Stimulated activated CD4-positive, alpha-beta T cell treated with anti-CD3 and anti-CD28 coated beads, TNF-alpha, amount 100 ng/mL, for 4 hours (primary cell): ENCODE results near the gene MCRIP1.

ENCODE experiments used
- DNase-seq, 3 experiments: peaks; one replicate each; pipeline ENCODE4 v3.0.0-alpha.2; 2020; ENCODE audit warnings: low read depth in 3 of 3

MCRIP1 gene

DNA sequence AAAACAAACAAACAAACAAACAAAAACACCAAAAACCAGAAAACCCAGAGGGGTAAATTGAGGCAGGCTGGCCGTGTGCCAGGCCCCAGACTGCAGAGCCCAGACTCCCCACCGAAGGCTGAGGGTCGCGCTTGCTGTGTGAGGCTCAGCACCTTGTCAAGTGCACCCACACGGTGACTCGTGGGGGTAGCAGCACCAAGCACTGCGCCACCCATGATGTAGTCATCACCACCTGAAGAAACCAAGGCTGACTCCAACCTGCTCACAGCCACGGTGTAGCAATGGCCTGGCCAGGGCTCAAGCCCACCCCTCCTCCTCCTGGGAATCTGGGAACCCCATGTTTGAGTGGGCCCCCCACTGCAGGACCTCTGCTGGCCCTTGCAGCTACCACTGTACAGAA, 11.9 kb downstream of the MCRIP1 start:
- no peak for DNase-seq

DNA sequence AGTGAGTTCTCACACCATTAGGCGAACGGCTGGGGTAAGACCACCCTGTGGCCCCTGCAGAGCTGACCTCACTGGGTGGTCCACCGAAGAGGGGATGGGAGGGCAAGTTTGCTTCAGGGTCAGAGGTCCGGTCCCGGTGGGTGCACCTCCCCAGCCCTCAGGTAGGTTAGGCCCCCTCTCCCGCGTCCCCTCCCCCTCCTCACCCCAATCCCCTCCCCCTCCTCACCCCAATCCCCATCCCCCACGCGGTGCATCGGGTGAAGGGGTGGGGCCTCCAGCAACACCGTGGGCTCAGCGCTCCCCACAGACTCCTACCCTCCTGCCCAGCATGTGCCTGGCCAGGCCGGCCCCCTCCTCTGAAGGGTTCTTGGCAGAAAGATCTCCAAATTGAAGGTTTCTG, 13.4 kb downstream of the MCRIP1 start:
- no peak for DNase-seq

DNA sequence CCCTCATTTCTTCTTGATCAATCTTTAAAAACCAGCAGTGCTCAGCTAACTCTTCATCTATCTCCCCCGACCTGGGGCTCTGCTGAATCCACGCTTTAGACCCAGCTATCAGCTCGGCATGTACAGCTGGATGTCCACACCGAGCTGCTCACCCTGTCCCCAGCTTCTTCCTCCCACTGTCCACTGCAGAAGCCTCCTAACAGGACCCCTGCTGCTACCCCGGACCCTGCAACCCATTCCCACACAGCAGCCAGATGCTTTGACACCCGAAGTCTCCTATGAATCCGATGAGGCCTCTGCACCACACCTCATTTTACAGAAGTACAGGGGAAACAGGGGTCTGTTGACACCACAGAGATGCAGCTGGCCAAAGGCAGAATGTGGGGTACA, 15.3 kb downstream of the MCRIP1 start:
- no peak for DNase-seq

DNA sequence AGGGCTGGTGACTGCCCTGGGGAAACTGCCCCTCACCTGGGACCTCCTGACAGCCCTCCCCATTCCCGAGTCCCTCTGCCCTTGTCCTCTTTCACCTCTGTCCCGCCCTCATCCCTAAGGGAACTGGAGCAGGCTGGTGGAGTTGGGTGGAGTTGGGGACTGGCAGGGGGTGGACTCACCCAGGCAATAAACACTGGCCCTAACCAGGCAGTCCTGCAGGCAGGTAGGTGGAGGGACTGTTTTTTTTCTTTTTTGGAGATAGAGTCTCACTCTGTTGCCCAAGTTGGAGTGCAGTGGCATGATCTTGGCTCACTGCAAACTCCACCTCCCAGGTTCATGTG, 17.5 kb downstream of the MCRIP1 start:
- DNase-seq: no peak

DNA sequence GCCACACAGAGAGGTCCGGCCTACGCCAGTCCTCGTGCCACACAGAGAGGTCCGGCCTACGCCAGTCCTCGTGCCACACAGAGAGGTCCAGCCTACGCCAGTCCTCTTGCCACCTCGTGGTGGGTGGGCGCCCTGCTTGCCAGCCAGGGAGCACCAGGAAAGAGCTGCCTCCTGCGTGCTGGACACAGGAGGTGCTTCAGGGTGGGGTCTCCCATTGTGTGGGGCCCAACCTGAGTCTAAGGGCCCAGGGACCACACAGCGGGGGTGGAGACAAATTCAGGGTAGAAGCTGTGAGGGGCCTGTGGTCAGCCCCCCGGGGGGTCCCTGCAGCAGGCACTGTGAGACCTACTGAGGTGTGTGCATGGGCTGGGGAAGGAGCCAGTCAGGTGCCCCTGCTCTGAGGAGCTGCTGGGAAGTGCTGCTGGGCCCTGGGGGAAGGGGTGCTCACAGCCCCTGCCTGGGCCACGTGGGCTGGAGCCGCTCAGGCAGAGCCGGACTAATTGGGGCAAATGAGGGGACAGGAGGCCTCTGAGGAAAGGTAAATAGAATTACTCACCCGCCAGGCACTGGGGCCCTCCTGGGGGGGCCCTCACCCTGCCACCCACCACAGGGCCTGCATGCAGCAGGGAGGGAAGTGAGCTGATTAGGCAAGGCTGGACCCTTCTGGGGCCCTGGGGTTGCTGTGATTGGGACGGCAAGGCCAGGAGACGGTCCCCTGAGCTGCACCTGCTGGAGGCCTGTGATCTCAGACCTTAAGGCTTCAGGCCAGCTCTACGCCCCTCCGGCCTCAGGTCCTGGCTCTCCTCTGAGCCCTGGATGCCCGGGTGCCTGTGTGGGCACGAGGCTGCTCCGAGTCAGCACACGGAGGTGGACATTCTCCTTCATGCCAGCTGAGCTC, 18.1 kb downstream of the MCRIP1 start:
- no peak for DNase-seq

DNA sequence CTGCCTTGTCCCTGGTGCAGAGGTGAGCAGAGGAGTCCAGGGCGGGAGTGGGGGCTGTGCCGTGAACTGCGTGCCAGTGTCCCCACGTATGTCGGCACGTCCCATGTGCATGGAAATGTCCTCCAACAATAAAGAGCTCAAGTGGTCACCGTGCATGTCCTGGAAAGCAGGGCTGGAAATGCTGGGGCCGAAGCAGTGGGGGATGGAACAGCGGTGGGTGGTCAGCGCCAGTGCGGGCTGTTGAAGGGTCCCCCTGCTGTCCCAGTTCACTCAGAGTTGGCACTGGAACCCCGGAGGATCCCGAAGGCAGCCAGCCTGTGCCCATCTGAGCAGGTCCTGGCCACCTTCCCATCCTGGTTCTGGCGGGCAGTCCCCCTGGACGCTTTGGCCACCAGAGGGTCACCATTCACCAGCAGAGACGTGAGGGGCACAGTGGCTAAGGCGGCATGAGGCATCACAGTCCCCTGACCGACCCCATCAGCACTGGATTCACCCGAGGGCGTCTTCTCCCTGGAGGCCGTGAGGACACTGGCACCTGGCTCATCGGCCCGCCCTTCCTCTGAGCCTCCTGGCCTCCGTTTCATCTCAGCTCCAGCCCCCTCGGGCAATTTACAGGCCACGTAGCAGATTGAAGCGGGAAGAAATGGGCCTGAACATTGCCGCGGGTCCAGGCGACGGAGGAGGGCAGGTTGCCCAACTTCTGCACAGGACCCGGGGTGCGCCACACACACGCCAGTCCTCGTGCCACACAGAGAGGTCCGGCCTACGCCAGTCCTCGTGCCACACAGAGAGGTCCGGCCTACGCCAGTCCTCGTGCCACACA, 19.0 kb downstream of the MCRIP1 start:
- no peak for DNase-seq

DNA sequence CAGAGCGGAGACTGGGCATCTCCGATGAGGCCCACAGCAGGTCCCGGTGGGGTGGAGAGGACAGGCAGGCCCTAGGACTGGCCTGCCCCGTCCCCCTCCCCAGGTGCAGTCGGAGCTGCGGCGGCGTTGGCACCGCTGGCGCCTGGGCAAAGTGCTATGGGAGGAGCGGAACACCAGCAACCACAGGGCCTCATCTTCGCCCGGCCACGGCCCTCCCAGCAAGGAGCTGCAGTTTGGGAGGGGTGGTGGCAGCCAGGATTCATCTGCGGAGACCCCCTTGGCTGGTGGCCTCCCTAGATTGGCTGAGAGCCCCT, 19.8 kb downstream of the MCRIP1 start:
- no peak for DNase-seq

DNA sequence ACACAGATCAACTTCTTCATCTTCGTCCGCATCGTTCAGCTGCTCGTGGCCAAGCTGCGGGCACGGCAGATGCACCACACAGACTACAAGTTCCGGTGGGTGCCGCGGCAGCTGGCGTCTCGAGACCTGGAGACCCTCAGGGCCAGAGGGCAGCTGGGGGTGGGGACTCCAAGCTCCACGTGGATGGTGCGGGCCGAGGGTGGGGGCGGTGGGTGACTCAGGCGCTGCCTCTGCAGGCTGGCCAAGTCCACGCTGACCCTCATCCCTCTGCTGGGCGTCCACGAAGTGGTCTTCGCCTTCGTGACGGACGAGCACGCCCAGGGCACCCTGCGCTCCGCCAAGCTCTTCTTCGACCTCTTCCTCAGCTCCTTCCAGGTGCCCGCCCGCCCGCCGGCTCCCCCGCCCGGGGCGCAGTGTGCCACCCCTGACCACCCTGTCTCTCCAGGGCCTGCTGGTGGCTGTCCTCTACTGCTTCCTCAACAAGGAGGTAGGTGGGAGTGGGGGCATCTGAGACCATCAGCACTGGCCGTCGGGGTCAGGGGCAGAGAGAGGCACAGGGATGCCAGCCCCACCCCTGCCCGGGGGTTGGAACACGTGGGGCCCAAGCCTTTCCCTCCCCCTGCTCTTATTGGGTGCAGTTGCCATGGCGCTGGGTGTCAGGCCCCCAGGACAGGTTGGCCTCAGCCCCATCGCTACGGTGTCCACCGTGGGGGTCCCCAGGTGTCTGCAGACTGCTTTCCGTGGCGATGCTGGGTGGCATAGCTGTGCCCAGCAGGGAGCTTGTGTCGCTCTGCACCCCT, 20.3 kb downstream of the MCRIP1 start:
- DNase-seq: no peak

DNA sequence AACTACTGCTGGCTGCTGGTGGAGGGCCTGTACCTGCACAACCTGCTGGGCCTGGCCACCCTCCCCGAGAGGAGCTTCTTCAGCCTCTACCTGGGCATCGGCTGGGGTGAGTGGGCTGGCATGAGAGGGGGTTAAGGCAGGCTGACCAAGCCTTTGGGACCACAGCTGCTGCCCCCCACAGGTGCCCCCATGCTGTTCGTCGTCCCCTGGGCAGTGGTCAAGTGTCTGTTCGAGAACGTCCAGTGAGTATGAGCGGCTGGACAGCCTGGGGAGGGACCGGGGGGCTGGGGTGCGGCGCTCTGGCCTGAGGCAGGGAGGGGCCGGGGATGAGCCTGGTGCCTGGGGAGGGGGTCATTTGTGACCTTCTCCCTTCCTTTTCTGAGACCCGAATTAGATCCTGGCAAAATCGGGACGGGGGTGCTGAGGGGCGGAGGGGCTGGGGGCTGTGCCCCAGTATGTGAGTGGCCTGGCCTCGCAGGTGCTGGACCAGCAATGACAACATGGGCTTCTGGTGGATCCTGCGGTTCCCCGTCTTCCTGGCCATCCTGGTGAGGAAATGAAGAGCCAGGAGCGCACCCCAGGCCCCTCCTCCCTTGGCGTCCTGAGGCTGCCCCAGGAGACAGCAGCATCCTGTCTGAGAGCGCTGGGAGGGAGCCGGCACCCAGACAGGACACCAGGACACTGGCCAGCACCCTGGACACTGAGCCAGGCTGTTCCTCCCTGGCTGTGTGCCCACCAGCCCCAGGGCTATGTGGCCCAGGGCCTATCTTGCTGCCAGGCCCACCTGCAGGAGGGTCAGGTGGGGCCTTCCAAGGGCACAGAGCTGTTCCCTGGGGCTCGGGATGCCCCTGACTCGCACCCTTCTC, 21.2 kb downstream of the MCRIP1 start:
- no peak for DNase-seq

DNA sequence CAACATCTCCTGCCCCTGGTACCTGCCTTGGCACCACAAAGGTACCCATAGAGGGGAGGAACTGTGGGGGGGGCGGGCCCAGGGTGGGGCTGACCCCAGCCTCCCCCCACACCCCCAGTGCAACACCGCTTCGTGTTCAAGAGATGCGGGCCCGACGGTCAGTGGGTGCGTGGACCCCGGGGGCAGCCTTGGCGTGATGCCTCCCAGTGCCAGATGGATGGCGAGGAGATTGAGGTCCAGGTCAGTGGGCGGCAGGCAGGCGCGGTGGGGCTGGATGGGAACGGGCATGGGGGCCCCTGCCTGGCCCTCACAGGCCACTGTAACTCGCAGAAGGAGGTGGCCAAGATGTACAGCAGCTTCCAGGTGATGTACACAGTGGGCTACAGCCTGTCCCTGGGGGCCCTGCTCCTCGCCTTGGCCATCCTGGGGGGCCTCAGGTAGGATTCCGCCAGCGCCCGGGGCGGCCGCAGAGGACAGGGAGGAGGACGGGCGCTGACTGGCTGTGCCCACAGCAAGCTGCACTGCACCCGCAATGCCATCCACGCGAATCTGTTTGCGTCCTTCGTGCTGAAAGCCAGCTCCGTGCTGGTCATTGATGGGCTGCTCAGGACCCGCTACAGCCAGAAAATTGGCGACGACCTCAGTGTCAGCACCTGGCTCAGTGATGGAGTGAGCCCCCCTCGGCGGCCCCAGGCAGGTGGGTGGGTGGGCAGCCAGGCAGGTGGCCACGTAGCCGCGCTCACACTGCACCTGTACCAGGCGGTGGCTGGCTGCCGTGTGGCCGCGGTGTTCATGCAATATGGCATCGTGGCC, 22.0 kb downstream of the MCRIP1 start:
- DNase-seq: no peak

DNA sequence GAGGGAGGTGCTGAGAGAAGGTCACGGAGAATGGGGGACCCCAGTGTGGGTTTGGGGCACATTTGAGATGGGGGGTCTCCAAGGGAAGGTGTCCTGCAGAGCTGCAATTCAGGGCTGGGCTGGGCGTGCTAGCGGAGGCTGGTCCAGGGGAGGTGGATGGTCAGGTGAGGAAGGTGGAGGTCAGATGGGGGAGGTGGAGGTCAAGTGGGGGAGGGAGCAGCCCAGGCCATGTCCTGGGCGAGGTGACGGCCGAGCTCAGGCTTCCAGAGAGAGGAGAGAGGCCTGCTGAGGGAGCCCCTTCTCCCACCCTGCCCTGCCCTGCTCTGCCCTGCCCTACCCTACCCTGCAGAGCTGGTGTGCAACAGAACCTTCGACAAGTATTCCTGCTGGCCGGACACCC, 22.6 kb downstream of the MCRIP1 start:
- no peak for DNase-seq

DNA sequence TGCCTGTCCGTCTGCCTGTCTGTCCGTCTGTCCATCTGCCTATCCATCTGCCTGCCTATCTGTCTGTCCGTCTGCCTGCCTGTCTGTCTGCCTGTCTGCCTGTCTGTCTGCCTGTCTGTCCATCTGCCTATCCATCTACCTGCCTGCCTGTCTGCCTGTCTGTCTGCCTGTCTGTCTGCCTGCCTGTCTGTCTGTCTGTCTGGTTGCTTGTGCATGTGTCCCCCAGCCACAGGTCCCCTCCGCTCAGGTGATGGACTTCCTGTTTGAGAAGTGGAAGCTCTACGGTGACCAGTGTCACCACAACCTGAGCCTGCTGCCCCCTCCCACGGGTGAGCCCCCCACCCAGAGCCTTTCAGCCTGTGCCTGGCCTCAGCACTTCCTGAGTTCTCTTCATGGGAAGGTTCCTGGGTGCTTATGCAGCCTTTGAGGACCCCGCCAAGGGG, 23.5 kb downstream of the MCRIP1 start:
- DNase-seq: no peak

DNA sequence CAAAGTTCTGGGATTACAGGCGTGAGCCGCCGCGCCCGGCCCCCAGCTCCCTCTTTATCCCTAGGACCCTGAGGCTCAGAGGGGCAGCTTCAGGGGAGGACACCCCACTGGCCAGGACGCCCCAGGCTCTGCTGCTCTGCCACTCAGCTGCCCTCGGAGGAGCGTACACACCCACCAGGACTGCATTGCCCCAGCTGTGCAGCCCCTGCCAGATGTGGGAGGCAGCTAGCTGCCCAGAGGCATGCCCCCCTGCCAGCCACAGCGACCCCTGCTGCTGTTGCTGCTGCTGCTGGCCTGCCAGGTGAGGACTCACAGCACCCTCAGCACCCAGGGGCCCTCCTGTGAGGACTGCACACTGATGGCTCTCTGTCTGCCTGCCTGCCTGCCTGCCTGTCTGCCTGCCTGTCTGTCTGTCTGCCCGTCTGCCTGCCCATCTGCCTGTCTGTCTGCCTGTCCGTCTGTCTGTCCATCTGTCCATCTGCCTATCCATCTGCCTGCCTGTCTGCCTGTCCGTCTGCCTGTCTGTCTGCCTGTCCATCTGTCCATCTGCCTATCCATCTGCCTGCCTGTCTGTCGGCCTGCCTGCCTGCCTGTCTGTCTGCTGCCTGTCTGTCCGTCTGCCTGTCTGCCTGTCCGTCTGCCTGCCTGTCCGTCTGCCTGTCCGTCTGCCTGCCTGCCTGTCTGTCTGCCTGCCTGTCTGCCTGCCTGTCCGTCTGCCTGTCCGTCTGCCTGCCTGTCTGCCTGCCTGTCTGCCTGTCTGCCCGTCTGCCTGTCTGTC, 24.1 kb downstream of the MCRIP1 start:
- no peak for DNase-seq

DNA sequence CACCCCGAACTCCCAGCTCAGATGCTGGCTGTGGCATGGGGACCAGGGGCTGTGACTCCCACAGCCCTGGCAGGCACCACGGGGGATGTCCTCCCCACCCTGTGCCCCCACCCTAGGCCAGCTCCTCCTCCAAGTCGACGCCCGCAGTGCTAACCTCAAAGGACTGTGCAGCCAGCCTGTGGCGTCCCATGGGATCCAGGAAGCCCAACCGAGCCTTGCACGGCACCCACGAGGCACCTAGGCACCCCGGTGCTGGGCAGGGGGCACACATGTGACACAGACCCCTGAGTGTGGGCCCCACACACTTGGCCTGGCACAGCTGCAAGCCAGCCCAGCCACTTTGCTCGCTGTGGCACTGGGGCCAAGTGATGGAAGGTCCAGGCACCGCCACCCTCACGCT, 25.3 kb downstream of the MCRIP1 start:
- DNase-seq: no peak

DNA sequence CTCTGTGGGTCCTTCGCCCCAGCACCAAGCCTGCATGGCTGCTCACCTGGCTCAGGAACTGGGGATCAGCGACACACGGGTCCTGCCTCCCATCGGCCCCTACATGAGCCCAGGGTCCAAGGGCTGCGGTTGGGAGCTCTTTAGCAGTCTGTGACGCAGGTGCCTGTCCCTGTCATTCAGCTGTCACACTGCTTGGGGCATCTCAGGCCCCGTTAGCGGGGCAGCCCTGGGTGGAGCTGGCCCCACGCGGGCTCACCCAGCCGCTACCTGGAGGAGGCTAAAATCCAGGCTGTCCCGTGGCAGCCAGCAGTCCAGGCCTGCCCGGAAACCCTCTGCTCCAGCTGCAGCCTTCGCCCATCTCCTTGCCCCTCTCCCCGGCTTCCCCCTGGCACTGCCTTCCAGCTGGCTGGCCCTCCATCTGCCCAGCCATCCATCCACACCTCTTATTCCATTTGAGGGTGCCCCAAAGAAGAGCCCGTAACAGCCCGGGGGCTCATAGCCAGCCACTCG, 25.8 kb downstream of the MCRIP1 start:
- DNase-seq: no peak

DNA sequence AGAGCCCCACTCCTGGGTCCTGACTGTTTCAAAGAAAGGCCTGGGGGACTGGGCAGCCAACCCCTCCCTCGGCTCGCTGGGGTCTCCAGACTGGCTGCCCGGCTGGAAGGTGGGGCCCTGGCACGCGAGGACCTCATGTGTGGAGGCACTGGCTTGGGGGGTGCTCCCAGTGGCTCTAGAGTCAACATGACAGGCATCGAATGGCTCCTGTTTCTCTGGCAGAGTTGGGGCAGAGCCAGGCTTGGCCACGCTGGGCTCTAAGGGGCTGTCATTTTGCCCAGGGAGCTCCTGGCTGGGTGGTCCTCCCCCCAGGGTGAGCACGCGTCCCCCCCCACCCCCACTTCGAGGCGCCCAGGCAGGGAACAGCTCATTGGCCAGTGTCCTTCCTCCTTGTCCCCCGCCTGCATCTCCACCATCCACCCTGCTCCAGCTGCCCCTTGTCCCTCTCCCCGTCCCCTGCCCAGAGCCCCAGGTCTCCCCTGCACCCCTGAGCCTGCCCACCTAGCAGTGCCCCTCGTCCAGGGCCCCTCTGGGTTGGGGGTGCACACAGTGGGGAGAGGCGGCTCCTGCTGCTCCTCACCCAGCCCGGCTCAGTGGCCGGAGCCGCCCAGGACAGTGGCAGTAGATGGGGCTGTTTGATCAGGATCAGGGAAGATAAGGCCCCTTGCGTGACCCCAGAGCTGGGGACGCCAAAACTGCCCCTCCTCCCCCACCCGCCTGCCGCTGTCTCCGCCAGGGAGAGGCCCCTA, 26.5 kb downstream of the MCRIP1 start:
- no peak for DNase-seq

DNA sequence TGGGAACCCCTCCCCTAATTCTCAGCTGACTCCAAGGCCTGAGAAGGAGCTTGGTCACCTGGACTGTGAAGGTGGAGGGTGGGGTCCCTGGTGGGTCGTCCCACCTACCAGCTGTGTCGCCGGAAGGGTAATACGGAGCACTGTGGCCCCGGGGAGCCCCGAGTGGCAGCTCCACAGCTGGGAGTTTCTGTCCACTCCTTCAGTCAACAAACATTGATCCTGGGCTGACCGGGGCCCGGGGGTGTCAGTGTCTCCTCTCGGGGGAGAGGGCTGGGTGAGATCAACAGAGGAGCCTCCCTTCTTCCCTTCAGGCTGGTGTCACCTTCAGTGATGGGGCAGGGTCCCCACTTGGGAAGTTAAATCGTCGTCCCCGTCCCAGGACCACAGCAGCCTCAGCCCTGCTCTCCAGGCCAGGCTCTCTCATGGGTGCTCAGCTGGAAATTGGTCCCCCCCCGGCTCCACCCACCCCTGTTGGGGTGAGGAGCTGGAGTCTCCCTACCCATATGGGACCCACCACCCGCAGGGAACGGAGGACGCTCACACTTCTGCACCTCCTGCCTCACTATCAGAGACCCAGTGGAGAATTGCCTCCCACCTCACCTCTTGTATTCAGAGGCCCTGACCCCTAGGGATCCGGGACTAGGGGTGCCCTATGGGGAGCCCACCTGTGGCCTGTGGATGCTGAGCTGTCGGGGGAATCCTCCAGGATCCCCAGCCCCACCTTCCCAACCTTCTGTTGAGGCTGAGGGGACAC, 27.2 kb downstream of the MCRIP1 start:
- no peak for DNase-seq
